Measurements from ENCODE around the gene ASIP.
"Not testable (repeated sequence)": the region's sequence is repeated elsewhere in the genome, so short reads cannot be mapped to it uniquely, and the experiment has no call there.

The ASIP gene

DNA sequence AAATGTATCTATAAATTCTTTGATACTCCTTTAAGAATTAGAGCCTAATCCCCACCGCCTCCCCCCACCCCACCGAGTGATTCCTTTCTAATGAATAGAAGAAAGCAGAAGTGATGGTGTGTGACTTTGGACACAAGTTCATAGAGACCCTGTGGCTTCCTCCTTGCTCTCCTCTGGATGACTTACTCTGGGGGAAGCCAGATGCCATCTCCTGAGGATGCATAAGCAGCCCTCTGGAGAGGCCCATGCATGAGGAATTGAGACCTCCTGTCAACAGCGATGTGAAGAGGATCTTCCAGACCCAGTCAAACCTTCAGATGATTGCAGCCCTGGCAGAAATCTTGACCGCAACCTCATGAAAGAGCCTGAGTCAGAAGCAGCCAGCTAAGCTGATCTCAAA lies 40.8 kb downstream of the ASIP start:
- DNase-seq, result no peak
- Histone ChIP-seq H3K4me3 (ENCODE audit: low read depth, low read length) (no peak overlapping the region), H3K36me3 (peaks cover 90% of the 10 kb centered on the region)

DNA sequence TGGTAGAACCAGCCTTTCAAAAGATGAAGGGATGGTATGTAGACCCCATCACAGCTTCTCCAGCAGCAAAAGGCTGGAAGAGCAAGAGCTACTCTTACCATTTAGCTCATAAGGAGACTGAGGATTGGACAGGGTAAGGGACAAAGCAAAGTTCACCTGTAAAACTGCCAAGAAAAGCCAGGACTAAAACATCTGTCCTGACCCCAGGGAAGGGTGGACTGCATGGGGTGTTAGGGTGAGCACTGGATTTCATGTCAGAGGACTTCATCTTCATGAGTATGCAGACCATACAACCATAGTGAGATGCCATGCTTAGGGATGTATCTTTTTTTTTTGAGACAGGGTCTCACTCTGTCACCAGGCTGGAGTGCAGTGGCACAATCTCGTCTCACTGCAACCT lies 42.6 kb downstream of the ASIP start:
- TF ChIP-seq, protein P1, sequence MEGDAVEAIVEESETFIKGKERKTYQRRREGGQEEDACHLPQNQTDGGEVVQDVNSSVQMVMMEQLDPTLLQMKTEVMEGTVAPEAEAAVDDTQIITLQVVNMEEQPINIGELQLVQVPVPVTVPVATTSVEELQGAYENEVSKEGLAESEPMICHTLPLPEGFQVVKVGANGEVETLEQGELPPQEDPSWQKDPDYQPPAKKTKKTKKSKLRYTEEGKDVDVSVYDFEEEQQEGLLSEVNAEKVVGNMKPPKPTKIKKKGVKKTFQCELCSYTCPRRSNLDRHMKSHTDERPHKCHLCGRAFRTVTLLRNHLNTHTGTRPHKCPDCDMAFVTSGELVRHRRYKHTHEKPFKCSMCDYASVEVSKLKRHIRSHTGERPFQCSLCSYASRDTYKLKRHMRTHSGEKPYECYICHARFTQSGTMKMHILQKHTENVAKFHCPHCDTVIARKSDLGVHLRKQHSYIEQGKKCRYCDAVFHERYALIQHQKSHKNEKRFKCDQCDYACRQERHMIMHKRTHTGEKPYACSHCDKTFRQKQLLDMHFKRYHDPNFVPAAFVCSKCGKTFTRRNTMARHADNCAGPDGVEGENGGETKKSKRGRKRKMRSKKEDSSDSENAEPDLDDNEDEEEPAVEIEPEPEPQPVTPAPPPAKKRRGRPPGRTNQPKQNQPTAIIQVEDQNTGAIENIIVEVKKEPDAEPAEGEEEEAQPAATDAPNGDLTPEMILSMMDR (IDR thresholded peaks at IDR 0.05; ENCODE audit: low read depth, low read length), result no peak
- Histone ChIP-seq H3K9me3 (ENCODE audit: severe bottlenecking) (no peaks in the 10 kb centered on the region), H3K4me3 (ENCODE audit: low read depth, low read length) (no peak overlapping the region), H3K27me3 (ENCODE audit: insufficient read depth, low read depth, severe bottlenecking) (no peaks in the 10 kb centered on the region), H3K27ac (no peak overlapping the region), H3K36me3 (peaks cover 90% of the 10 kb centered on the region)
- DNase-seq, result no peak

More for the DNA sequence above, 40.8 kb downstream of the ASIP start:
- Histone ChIP-seq H3K9me3 (ENCODE audit: severe bottlenecking) (no peaks in the 10 kb centered on the region), H3K27ac (no peak overlapping the region), H3K27me3 (ENCODE audit: insufficient read depth, low read depth, severe bottlenecking) (no peaks in the 10 kb centered on the region)
- TF ChIP-seq, protein P1 (IDR thresholded peaks at IDR 0.05; ENCODE audit: low read depth, low read length), result no peak

DNA sequence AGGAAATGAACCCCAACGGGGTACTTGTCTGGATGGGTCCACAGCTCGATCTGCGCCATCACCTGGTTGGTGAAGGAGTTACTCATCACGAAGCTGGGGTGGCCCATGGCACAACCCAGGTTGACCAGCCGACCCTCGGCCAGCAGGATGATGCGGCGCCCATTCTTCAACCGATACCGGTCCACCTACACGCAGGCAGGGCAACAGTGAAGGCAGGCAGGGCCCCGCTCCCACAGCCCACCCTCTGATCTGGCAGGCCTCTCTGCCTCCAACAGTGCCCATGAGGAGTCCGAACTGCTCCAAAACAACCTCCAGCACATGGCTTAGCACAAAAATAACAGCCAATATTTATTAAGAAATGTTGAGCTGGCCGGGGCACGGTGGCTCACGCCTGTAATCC lies 44.2 kb downstream of the ASIP start:
- peaks cover 92% of the 10 kb centered on the region for H3K36me3 ChIP-seq
- TF ChIP-seq, protein P1 (IDR thresholded peaks at IDR 0.05; ENCODE audit: low read depth, low read length), result no peak
- no peaks in the 10 kb centered on the region for H3K27me3 ChIP-seq (ENCODE audit: insufficient read depth, low read depth, severe bottlenecking)
- no peak overlapping the region for H3K27ac ChIP-seq
- DNase-seq, result no peak
- no peak overlapping the region for H3K4me3 ChIP-seq (ENCODE audit: low read depth, low read length)
- no peaks in the 10 kb centered on the region for H3K9me3 ChIP-seq (ENCODE audit: severe bottlenecking)

DNA sequence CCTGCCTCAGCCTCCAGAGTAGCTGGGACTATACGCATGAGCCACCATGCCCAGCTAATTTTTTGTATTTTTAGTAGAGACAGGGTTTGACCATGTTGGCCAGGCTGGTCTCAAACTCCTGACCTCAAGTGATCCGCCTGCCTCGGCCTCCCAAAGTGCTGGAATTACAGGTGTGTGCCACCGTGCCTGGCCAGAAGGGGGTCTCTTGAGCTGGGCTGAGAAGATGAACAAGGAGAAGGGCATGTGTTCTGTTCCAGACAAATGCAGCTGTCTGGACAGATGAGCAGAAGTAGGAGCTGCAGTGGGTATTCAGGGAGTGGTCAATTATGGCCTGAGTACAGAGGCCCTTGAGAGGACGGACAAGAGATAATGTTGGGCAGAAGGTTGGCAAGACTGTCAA lies 46.3 kb downstream of the ASIP start:
- not testable (repeated sequence) for H3K4me3 ChIP-seq (ENCODE audit: low read depth, low read length); DNase-seq; H3K27me3 ChIP-seq (ENCODE audit: insufficient read depth, low read depth, severe bottlenecking); H3K9me3 ChIP-seq (ENCODE audit: severe bottlenecking); H3K27ac ChIP-seq
- peaks cover 92% of the 10 kb centered on the region for H3K36me3 ChIP-seq

DNA sequence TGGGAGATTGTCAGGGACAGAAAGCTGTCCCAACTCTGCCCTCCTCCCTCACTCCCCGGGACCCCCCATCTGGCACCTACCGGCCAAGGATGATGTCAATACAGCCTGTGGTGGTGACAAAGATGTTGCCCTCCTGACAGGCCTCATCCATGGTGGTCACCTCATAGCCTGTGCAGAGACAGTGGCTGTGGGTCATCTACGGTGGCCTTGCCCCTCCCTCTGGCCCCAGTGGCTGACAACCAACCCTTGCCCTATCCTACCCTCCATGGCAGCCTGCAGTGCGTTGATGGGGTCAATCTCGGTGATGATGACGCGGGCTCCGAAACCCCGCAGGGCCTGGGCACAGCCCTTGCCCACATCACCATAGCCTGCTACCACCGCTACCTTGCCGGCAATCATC lies 49.2 kb downstream of the ASIP start:
- H3K4me3 ChIP-seq (ENCODE audit: low read depth, low read length), result no peak overlapping the region
- TF ChIP-seq, protein P1 (IDR thresholded peaks at IDR 0.05; ENCODE audit: low read depth, low read length), result no peak
- H3K9me3 ChIP-seq (ENCODE audit: severe bottlenecking), result no peaks in the 10 kb centered on the region
- H3K36me3 ChIP-seq, result peaks cover 90% of the 10 kb centered on the region
- no peak overlapping the region for H3K27ac ChIP-seq
- no peak for DNase-seq
- no peaks in the 10 kb centered on the region for H3K27me3 ChIP-seq (ENCODE audit: insufficient read depth, low read depth, severe bottlenecking)

DNA sequence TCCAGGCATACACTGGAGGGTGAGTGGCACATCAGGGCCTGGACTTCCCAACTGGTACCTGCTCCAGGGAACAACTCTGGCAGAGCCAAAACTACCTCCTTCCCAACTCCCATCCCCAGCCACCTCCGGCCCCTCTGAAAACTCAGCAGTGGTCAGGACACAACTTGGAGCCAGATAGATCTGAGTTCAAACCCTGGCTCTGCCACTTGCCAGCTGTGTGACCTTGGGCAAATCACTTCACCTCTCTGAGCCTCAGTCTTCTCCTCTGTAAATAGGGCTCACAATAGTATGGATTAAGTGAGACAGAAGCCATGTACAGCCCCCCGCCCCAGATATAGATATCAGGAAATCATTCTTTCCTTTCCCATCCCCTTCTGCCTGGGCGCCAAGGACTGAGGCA lies 51.3 kb downstream of the ASIP start:
- H3K9me3 ChIP-seq (ENCODE audit: severe bottlenecking), result no peaks in the 10 kb centered on the region
- H3K4me3 ChIP-seq (ENCODE audit: low read depth, low read length), result no peak overlapping the region
- TF ChIP-seq, protein P1 (IDR thresholded peaks at IDR 0.05; ENCODE audit: low read depth, low read length), result no peak
- no peak for DNase-seq
- peaks cover 90% of the 10 kb centered on the region for H3K36me3 ChIP-seq
- no peak overlapping the region for H3K27ac ChIP-seq
- no peaks in the 10 kb centered on the region for H3K27me3 ChIP-seq (ENCODE audit: insufficient read depth, low read depth, severe bottlenecking)
